ENCODE measurements around the gene EXD1.

Gene EXD1

DNA sequence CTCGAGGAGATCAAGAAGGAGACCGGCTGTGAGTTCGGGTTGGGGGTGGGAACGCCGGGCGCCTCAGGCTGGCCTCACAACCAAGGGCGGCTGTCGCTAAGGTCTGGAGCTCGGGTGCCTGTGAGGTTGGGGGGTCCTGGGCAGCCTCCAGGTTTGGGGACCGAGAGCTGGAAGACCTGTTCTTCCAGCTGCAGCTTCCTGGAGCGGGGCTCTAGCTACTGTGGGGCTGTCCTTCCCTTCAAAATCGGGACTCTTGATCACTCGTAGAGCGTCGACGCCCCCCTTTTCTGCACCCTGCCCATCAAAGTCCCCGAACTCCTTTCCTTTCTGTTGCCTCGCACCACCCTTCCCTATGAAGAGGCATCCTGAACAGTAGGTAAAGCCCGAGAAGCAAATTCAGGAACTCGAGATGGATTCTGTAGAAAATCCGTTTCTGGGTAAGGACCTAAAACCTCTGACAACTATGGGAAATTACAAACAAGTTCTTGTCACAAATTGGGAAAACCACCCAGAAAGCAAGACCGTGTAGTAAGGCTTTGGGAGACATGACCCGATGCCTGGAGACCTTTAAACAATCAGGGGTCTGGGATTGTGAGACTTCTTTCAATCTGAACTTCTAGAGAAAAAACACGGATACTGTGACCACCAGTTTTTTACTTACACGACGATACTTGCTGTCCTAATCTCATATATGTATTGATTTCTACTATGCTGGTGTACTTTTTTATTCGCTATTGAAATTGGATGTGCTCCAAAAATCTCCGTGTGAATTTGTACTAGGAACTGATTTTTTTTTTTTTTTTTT, 1.1 kb upstream of the EXD1 start:
- no peak for DNase-seq

DNA sequence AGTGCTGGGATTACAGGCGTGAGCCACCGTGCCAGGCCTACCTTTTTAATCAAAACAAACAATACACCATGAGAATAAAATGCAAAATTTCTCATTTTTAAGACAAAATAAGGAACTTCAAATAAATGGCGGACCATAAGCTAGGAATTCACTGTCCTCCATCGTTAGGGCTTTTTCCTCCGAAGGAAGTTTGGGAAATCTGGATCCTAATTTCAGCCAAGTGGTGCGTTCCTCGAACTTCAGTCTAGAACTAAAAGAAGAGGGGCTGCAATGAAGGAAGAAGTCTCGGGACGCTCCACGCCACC, 260 bp downstream of the EXD1 start:
- DNase-seq: no peak

DNA sequence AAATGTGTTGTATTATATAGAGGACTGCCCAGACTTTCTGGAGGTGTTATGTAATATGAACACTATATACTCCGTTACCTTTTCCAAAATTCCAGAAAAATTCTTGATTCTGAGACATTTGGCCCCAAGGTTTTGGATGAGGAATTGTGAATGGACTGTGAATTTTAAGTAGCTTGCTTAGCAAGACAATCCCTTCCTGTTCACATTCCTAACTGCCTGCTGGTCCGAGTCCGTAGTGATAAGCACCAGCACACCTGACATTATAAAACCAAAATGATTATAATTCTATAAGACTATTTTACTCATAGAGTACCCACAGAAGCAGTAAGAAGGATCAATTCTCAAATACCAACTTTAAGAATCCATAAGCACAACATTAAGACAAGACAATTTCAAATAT, 11.2 kb downstream of the EXD1 start:
- DNase-seq: no peak

DNA sequence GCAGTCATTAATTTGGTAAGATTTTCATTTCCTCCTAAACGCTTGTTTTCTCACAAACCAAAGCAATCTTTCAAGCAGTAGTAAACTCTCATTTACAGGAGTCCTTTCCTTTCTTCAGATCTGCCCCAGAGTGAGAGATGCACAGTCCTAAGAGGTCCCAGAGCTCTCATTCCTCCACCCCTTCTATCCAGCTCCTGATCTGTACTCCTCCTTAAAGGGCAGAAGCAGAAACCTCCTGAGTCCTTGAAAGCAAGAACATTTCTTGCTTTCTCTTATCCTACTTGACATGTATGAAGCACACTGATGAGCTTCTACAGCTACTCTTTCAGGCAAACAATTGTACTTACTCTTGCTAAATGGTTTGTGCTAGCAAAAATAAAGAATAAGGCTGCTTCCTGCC, 11.7 kb downstream of the EXD1 start:
- DNase-seq: no peak

DNA sequence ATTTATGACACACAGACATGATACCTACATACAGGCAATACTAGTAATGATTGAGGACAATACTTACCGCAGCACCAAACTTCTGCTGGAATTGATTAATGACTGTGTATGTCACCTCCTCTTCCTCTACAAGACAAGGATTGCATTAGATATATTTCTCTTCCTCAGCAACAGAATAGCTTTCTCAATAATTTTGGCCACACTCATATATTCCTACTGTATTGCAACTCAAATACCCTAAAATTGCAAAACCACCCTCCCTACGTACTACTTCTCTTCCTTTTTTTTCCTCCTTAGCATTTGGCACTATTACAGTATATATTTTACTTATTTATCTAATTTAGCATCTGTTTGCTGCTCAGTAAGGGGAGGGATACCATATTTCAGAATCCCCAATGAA, 14.8 kb downstream of the EXD1 start:
- DNase-seq: no peak

DNA sequence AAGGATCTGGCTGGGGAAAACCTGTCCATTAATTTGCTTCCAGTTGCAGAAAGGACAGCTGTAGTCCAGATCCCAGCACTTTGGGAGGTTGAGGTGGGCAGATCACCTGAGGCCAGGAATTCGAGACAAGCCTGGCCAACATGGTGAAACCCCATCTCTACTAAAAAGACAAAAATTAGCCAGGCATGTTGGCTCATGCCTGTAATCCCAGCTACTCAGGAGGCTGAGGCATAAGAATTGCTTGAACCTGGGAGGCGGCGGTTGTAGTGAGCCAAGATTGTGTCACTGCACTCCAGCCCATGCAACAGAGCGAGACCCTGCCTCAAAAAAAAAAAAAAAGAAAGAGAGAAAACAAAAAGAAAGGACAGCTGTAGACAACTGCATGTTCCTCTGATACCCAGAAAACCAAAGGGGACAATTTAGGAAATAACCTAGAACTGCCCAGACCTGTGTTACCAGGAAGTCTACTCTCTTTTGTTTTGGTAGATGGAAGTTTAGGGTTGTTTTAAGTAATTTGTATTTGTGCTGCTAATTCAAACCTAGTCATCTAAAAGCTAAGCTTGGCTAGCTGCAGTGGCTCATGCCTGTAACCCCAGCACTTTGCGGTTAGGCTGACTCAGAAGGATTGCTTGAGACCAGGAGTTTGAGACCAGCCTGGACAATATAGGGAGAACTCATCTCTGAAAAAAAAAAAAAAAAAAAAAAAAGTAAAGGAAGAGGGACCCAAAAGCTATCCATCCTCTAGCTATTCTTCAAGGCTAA, 22.7 kb downstream of the EXD1 start:
- DNase-seq: no peak

DNA sequence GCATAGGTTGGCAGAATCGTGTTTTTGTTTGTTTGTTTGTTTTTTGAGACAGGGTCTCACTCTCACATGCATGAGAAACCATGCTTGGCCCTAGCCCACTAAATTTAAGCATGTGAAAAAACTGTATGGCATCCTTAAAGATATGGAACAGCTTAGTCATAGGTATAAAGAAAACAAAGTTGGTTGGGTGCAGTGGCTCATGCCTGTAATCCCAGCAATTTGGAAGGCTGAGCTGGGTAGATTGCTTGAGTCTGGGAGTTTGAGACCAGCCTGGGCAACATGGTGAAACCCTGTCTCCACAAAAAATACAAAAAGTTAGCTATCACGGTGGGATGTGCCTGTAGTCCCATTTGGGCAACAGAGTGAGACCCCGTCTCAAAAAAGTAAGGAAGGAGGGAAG, 25.2 kb downstream of the EXD1 start:
- no peak for DNase-seq

DNA sequence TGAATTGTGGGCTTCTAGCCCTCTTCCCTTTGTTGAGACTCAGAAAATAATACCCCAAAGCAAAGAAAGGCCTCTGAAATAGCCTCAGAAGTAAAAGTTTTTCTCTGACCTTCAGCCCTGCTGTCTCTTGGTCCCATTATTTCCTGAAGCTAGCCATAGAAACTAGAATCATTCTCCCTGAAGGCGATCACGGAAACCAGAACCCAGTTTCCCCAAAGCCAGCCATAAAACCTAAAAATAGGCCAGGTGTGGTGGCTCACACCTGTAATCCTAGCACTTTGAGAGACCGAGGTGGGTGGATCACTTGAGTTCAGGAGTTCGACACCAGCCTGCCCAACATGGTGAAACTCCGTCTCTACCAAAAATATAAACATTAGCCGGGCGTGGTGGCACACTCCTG, 27.2 kb downstream of the EXD1 start:
- no peak for DNase-seq

DNA sequence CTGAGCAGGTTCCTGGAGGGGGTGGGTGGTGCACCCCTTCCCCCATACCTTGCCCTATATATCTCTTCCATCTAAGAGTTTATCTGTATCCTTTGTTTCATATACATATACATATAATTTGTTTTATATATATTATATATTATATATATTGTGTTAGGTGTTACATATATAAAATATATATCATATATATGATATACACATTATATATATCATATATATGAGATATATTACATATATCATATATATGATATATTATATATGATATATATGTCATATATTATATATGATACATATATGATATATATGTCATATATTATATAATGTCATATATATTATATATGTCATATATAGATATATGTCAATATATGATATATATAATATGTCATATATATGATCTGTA, 31.1 kb downstream of the EXD1 start:
- DNase-seq: no peak

DNA sequence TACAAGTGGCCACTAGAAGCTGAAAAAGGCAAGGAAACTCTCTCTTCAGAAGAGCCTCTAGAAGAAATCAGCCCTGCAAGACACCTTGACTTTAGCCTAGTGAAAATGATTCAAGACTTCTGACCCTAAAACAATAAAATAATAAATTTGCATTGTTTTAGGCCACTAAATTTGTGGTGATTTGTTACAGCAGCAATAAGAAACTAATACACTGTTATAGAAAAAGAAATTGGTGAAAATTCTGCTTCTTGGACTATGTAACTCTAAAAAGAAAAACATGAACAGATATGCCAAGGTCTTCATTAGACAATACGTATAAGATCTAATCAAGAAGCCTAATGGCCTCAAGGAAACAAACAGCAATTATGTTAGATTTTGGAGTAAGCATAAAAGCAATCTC, 36.1 kb downstream of the EXD1 start:
- no peak for DNase-seq

DNA sequence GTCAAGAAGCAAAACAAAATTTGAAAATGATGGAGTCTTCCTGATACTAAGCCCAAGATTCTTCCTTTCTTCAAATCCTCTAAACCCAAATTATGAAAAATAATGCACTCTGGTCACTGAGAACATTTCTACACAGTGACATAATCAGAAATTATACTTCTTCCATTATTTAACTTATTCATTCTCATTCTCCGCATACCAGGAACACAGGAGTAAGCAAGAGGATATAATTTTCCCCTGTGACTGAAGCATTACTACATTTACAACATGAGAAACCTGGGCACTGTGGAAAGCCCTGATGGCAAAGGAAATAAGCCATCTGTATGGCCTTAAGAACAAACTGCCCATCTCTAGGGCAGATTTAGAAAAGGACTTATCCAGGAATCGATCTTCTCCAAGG, 47.0 kb downstream of the EXD1 start:
- no peak for DNase-seq

DNA sequence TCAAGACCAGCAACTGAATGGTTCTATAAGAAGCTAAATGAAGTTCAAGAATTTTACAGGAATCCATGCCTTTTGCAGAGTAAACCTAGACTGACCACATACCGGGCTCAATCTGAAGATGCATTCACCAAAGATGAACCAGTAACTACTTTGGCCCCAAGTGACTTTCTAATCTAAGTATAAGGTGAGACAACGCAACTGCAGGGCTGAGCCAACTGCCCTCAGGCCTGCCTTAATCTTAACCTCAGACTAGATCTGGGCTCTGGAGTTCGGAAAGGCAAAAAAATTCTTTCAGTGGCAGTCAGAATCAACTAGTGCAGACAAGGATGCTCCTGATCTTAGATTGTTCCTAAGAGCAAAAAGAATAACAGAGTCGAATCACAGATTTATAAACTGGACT, 48.3 kb downstream of the EXD1 start:
- DNase-seq: no peak

DNA sequence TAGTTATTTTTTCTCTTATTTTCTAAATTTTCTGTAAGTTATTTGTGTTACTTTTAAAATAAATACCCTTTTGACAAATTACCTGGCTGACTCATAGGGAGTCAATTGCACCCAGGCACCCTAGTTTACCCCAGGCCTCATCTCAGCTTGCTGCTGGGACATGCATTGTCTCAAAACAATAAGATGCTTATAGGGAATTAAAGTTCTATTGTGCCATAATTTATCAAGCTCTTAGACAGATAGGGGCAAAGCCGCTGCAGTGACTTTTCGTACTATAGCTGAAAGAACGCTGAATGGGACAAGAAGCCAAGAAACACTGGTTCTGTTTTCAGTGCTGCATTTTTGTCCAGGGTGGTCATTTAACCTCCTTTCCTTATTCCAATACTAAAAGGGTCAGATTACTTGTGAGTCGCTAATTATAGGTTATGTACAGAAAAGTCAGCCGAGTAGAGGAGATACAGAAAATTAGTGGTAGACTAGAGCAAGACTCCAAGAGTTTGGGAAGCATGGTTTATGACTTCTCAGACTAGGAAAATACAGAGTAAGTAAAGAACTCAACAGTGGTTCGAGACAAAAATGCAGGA, 50.3 kb downstream of the EXD1 start:
- no peak for DNase-seq

DNA sequence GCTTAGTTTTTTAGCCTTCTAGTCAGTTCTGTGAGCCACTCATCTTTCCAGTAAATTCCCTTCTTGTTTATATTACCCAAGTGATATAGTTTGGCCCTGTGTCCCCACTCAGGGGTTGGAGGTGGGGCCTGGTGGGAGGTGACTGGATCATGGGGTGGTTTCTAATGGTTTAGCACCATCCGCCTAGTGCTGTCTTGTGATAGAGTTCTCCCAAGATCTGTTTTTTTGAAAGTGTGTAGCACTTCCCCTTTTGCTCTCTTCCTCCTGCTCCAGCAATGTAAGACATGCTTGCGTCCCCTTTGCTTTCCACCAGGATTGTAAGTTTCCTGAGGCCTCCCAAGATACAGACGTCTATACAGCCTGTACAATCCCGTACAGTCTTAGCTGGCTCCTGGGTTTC, 60.8 kb downstream of the EXD1 start:
- DNase-seq: no peak

DNA sequence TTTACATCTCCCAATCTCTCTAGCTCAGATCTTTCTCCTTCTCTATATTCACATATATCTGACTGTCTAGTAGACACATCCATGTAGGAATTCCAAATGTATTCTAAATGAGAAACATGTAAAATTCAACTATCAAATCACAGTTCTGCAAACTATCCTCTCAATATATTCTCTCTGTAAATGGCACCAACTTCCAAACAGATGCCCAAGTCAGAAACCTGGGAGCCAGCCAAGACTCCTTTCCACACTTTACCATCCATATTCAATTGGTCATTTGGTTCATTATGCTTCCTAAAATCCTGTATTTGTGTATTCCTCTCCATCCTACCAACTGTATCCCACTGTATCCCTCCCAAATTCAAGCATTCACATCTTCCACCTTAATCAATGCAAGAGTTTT, 61.5 kb downstream of the EXD1 start:
- no peak for DNase-seq

DNA sequence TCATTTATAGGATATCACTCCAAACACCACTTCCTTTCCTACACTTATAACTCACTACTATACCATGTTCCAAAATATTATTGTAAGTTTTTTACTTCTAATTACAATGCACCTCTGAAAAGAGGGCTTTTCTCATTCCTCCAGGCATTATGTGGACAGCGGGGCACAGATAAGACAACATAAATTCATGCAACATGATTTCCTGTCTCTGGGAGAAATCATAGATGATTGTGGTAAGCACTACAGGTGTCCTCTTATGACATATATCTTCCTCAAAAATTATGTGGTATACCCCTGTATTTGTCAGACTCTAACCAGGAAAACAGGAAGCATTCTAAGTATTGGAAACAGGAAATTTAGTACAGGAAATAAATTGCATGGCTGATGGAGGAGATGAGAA, 68.8 kb downstream of the EXD1 start:
- no peak for DNase-seq

DNA sequence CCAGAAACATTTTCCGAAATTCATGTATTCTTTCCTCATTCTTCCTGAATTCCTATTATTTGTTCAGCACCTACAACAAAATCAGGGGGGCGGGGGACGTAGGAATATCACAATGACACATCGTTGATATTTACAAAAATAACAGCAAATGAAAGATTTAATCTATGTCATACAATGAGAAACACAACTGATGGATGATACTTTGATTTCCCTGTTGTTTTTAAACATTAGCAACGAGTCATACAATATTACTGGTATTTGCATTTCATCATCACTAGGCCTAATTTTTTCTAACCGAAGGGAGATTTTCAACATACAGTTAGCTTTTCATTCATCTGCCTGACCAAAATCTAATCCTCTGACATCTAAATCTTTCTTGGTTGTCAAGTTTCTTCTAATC, 69.2 kb downstream of the EXD1 start:
- DNase-seq: no peak

DNA sequence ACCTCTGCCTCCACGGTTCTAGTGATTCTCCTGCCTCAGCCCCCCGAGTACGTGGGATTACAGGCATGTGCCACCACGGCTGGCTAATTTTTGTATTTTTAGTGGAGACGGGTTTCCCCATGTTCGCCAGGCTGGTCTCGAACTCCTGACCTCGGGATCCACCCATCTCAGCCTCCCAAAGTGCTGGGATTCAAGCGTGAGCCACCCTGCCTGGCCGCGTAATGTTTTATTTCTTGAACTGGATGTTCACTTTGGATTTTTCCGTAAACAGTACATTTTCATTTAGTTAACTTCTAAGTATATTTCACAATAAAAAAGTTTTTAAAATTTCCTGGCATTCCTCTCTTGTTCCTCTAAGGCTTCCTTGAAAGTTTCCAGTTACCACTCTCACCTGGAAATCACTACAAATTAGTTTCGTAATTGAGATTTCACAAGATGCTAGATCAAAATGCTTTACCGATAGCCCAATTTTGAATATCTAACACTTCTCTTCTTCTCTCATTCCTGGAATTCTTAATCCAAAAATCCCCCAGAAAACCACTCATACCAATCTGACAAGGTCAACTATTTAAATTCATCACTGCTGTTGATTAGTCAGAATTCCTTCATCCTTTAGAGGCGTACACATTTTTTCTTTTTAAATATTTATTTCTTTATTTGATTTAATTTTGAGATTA, 69.8 kb downstream of the EXD1 start:
- DNase-seq: no peak

DNA sequence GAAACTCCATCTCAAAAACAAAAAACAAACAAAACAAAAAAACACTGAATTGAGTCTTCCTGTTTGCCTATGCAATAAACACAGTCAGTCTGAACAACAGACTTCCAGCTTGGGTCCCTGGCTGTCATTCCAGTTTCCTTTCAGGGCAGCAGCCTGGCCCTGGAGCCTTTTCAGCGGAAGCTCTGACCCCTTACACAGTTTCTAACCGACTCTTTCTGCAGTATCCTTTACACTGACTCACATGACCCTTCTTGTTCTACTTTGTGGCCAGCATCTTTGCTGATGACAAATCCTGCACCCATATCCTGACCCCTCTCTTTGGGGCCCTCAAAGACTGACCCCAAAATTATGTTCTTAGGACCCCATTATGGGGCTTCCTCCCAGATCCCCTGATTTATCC, 76.1 kb downstream of the EXD1 start:
- DNase-seq: no peak

DNA sequence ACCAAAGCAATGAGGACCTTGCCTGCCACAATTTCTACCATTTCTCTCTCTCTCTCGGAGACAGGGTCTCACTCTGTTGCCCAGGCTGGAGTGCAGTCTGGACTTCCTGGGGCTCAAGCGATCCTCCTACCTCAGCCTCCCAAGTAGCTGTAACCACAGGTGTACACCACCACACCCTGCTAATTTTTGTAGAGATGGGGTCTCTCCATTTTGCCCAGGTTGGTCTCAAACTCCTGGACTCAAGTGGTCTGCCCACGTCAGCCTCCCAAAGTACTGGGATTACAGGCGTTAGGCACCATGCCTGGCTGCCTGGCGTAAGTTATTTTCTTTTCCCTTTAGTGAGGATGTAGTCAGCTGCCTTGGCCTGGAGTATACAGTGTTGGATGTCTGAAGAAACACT, 76.8 kb downstream of the EXD1 start:
- DNase-seq: no peak

DNA sequence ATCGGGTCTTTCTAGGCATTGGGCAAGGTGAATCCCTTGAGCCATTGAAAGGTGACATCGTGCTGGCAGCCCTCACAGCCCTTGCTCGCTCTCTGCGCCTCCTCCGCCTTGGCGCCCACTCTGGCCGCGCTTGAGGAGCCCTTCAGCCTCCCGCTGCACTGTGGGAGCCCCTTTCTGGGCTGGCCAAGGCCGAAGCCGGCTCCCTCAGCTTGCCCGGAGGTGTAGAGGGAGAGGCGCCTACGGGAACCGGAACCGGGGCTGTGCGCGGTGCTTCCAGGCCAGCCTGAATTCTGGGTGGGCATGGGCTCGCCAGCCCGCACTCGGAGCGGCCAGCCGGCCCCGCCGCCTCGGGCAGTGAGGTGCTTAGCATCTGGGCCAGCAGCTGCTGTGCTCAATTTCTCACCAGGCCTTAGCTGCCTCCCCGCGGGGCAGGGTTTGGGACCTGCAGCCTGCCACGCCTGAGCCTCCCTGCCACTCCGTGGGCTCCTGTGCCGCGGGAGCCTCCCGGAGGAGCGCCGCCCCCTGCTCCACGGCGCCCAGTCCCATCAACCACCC, 79.0 kb downstream of the EXD1 start:
- DNase-seq: no peak

DNA sequence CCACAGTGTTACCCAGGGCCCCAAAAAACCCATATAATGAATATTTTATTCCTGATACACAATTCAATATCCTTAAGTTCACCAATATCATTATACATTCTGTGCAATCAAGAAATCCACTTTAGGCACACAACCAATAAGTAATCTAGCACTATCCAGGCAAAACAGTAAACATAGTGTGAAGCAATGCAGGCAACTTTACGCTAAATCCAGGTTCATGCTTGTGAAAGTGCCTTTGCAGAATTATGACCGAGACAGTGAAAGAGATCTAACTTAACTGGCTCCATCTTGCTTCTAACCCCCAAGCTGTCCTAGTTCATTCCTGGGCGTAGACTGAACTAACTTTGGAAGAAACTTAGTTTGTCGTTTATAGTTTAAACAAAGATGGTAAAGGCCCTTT, 80.3 kb downstream of the EXD1 start:
- DNase-seq: no peak

DNA sequence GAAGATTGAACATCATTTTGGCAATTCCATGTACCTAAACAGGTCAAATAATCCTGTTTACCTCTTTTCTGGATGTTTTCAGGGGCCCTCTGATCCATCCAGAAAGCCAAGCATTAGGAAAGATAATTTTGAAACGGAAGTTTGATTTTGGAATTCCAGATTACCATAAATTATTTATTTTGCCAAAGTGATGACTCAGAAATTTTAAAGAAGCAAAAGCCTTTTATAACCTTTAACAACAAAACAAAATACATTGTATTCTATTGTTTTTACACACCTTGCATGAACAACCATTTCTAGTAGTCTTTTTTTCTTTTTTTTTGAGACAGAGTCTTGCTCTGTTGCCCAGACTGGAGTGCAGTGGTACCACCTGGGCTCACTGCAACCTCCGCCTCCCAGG, 82.5 kb downstream of the EXD1 start:
- no peak for DNase-seq

DNA sequence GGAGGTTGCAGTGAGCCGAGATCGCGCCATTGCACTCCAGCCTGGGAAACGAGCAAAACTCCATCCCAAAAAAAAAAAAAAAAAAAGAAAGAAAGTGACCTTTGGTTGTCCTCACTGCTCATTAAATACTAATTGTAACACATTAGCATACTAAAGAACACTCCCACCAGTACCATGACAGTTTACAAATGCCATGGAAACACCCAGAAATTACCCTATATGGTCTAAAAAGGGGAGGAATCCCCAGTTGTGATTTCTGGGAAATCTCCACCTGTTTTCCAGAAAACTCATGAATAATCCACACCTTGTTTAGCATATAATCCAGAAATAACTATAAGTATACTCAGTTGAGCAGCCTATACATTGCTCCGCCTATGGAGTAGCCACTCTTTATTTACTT, 90.9 kb downstream of the EXD1 start:
- no peak for DNase-seq

Data from stimulated activated naive CD4-positive, alpha-beta T cell (primary cell).